GM23338 (cell line): ENCODE measurements around the gene NPL. TPM values are rescaled to one million over a fixed set of nuclear protein-coding genes. Genes with fewer than 3 reads are reported as not detected.

Experiments
- ATAC-seq: fragments of 200-7000 bp; cut with Tn5 transposase; 3 replicates; pipeline ENCODE4 v1.9.1; 2020
- DNase-seq: peaks from one replicate; pipeline ENCODE4 v3.0.0-alpha.2; 2015; ENCODE audit warnings: low spot score
- H2AFZ ChIP-seq: fragments of 200-600 bp; sonication (generic); 2 replicates; pipeline ENCODE4 v1.8.0; 2016; ENCODE audit warnings: antibody characterized with exemption, mild to moderate bottlenecking, moderate library complexity
- H3F3A ChIP-seq: fragments of 200-600 bp; sonication (generic); replicated peaks from 2 replicates; pipeline ENCODE4 v1.8.0; 2017; ENCODE audit warnings: antibody characterized with exemption, mixed run types, low read depth
- H3K27ac ChIP-seq: fragments of 200-600 bp; sonication (generic); 2 replicates; pipeline ENCODE4 v1.6.1; 2016; ENCODE audit warnings: low read depth
- H3K27me3 ChIP-seq: fragments of 200-600 bp; sonication (generic); 2 replicates; pipeline ENCODE4 v1.8.0; 2016; ENCODE audit warnings: mild to moderate bottlenecking, mixed run types, moderate library complexity; ENCODE audit not compliant: insufficient read depth
- H3K36me3 ChIP-seq: fragments of 200-600 bp; sonication (generic); 2 replicates; pipeline ENCODE4 v1.8.0; 2016; ENCODE audit warnings: mild to moderate bottlenecking; ENCODE audit not compliant: insufficient read depth
- H3K4me1 ChIP-seq: fragments of 200-600 bp; sonication (generic); 2 replicates; pipeline ENCODE4 v1.8.0; 2016; ENCODE audit warnings: mild to moderate bottlenecking, moderate library complexity; ENCODE audit not compliant: insufficient read depth
- H3K4me2 ChIP-seq: fragments of 200-600 bp; sonication (generic); 2 replicates; pipeline ENCODE4 v1.7.1; 2017; ENCODE audit warnings: mixed run types
- H3K4me3 ChIP-seq: fragments of 200-600 bp; sonication (generic); 2 replicates; pipeline ENCODE4 v1.6.1; 2016; ENCODE audit warnings: mixed run types
- H3K79me2 ChIP-seq: fragments of 200-600 bp; sonication (generic); replicated peaks from 2 replicates; pipeline ENCODE4 v1.8.0; 2017; ENCODE audit warnings: mild to moderate bottlenecking; ENCODE audit not compliant: insufficient read depth
- H3K9me2 ChIP-seq: fragments of 200-600 bp; sonication (generic); 2 replicates; pipeline ENCODE4 v1.8.0; 2017; ENCODE audit not compliant: insufficient read depth
- H4K20me1 ChIP-seq: fragments of 200-600 bp; sonication (generic); replicated peaks from 2 replicates; pipeline ENCODE4 v1.8.0; 2017; ENCODE audit warnings: mild to moderate bottlenecking; ENCODE audit not compliant: insufficient read depth
- H3K27ac Mint-ChIP-seq: 2 replicates; pipeline ENCODE4 v1.8.0; 2020; ENCODE audit warnings: inconsistent platforms, mild to moderate bottlenecking, moderate library complexity, mixed read lengths
- H3K27me3 Mint-ChIP-seq: 3 replicates; pipeline ENCODE4 v1.8.0; 2022; ENCODE audit warnings: low read depth, mild to moderate bottlenecking, moderate library complexity, mixed read lengths, inconsistent platforms; ENCODE audit not compliant: insufficient read depth, poor library complexity
- H3K36me3 Mint-ChIP-seq: 3 replicates; pipeline ENCODE4 v1.8.0; 2021; ENCODE audit warnings: low read depth, mild to moderate bottlenecking, inconsistent platforms, moderate library complexity, mixed read lengths
- H3K4me1 Mint-ChIP-seq: 3 replicates; pipeline ENCODE4 v1.8.0; 2020; ENCODE audit warnings: mild to moderate bottlenecking, inconsistent platforms, mixed read lengths
- H3K4me3 Mint-ChIP-seq: 3 replicates; pipeline ENCODE4 v1.8.0; 2021; ENCODE audit warnings: moderate library complexity, mild to moderate bottlenecking, inconsistent platforms, mixed read lengths
- H3K9me3 Mint-ChIP-seq: 3 replicates; pipeline ENCODE4 v1.8.0; 2020; ENCODE audit warnings: moderate library complexity, mild to moderate bottlenecking, inconsistent platforms, mixed read lengths
- CREB1 ChIP-seq: fragments of 250-450 bp; sonication (Bioruptor Pico); IDR thresholded peaks from 2 replicates; pipeline ENCODE4 v1.5.0; 2020; ENCODE audit warnings: low read depth, mild to moderate bottlenecking, moderate library complexity
- CTCF ChIP-seq, 2 experiments: fragments of 200-600 bp in 1 of 2; sonication (generic) in 1 of 2; conservative IDR thresholded peaks; 2 replicates each; pipeline versions ENCODE4 v1.5.1 to v1.6.1; 2016 to 2017; ENCODE audit warnings: antibody characterized with exemption in 2 of 2, low read depth in 2 of 2, mild to moderate bottlenecking in 2 of 2, moderate library complexity in 1 of 2
- ETS1 ChIP-seq: IDR thresholded peaks from 2 replicates; pipeline ENCODE4 v1.6.1; 2016; ENCODE audit warnings: antibody characterized with exemption
- EZH2 ChIP-seq: fragments of 200-600 bp; sonication (generic); IDR thresholded peaks from one replicate; pipeline ENCODE4 v1.8.0; 2017; ENCODE audit warnings: antibody characterized with exemption, mild to moderate bottlenecking, low read depth; ENCODE audit not compliant: unreplicated experiment
- EZH2phosphoT487 ChIP-seq: fragments of 200-600 bp; sonication (generic); IDR thresholded peaks from one replicate; pipeline ENCODE4 v1.8.1; 2018; ENCODE audit warnings: antibody characterized with exemption; ENCODE audit not compliant: unreplicated experiment
- JUNB ChIP-seq: IDR thresholded peaks from one replicate; pipeline ENCODE4 v1.6.1; 2016; ENCODE audit warnings: antibody characterized with exemption; ENCODE audit not compliant: unreplicated experiment
- NANOG ChIP-seq: IDR thresholded peaks from 2 replicates; pipeline ENCODE4 v1.6.1; 2016; ENCODE audit warnings: antibody characterized with exemption, borderline replicate concordance
- POLR2AphosphoS5 ChIP-seq: IDR thresholded peaks from 2 replicates; pipeline ENCODE4 v1.6.1; 2016; ENCODE audit warnings: antibody characterized with exemption, low read depth
- REST ChIP-seq: IDR thresholded peaks from one replicate; pipeline ENCODE4 v1.6.1; 2018; ENCODE audit warnings: antibody characterized with exemption; ENCODE audit not compliant: unreplicated experiment
- STAT1 ChIP-seq: IDR thresholded peaks from one replicate; pipeline ENCODE4 v1.6.1; 2016; ENCODE audit warnings: antibody characterized with exemption; ENCODE audit not compliant: unreplicated experiment
- ZNF114 ChIP-seq: fragments of 250-450 bp; sonication (Bioruptor Pico); IDR thresholded peaks from 2 replicates; pipeline ENCODE4 v1.5.0; 2020; ENCODE audit warnings: mild to moderate bottlenecking, moderate library complexity
- ZNF331 ChIP-seq: fragments of 250-450 bp; sonication (Bioruptor Pico); IDR thresholded peaks from 2 replicates; pipeline ENCODE4 v1.5.0; 2020; ENCODE audit warnings: low read depth, mild to moderate bottlenecking, moderate library complexity
- polyA plus RNA-seq: library from polyadenylated mRNA; unstranded; fragments of >200 nt; fragmentation: Nextera tagmentation; extraction: Ambion mirVana; gene quantifications from 2 replicates; pipeline ENCODE4 v1.2.1, GENCODE V29; 2016
- total RNA-seq: library from RNA; depleted of rRNA; stranded (reverse); fragments of >200 nt; shearing (Covaris generic); gene quantifications from 2 replicates; pipeline ENCODE4 v1.2.3, GENCODE V29; 2014
- TF ChIP-seq, protein P1 (sequence below): fragments of 250-450 bp; sonication (Bioruptor Pico); IDR thresholded peaks from 2 replicates; pipeline ENCODE4 v1.5.0; 2020; ENCODE audit warnings: mild to moderate bottlenecking, moderate library complexity

Gene NPL
- total and polyA plus RNA-seq, 2 experiments from 2014 or later, result 2.4 to 2.8 TPM

DNA sequence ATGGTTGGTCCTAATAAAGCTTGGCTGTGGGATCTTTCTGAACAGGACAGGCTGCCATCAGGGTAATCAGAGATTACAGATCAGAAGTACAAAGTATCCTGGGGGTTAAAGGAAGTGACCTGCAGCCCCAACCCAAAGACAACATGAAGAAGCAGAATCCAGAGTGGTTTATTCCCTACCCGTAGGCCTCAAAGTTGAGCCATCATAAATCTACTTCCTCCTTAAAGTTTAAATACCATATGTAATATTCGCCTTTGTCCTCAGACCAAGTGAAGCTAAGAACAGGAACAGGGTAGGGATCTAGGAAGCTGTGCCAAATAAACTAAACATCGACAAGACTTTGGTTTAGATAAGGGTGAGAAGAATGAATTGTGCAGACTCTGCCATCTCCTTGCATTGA is 33.6 kb downstream of the NPL start:
- TF ChIP-seq ZNF331 (CRISPR knock-in tag) (no peak), STAT1 (no peak), ETS1 (no peak), ZNF114 (no peak), CTCF (conservative IDR thresholded peaks at IDR 0.05; ENCODE audit: low read depth in 2 of 2) (no peak), REST (no peak), NANOG (no peak), POLR2AphosphoS5 (no peak), CREB1 (no peak), JUNB (no peak), EZH2 (no peak), EZH2phosphoT487 (no peak)
- TF ChIP-seq, protein P1, sequence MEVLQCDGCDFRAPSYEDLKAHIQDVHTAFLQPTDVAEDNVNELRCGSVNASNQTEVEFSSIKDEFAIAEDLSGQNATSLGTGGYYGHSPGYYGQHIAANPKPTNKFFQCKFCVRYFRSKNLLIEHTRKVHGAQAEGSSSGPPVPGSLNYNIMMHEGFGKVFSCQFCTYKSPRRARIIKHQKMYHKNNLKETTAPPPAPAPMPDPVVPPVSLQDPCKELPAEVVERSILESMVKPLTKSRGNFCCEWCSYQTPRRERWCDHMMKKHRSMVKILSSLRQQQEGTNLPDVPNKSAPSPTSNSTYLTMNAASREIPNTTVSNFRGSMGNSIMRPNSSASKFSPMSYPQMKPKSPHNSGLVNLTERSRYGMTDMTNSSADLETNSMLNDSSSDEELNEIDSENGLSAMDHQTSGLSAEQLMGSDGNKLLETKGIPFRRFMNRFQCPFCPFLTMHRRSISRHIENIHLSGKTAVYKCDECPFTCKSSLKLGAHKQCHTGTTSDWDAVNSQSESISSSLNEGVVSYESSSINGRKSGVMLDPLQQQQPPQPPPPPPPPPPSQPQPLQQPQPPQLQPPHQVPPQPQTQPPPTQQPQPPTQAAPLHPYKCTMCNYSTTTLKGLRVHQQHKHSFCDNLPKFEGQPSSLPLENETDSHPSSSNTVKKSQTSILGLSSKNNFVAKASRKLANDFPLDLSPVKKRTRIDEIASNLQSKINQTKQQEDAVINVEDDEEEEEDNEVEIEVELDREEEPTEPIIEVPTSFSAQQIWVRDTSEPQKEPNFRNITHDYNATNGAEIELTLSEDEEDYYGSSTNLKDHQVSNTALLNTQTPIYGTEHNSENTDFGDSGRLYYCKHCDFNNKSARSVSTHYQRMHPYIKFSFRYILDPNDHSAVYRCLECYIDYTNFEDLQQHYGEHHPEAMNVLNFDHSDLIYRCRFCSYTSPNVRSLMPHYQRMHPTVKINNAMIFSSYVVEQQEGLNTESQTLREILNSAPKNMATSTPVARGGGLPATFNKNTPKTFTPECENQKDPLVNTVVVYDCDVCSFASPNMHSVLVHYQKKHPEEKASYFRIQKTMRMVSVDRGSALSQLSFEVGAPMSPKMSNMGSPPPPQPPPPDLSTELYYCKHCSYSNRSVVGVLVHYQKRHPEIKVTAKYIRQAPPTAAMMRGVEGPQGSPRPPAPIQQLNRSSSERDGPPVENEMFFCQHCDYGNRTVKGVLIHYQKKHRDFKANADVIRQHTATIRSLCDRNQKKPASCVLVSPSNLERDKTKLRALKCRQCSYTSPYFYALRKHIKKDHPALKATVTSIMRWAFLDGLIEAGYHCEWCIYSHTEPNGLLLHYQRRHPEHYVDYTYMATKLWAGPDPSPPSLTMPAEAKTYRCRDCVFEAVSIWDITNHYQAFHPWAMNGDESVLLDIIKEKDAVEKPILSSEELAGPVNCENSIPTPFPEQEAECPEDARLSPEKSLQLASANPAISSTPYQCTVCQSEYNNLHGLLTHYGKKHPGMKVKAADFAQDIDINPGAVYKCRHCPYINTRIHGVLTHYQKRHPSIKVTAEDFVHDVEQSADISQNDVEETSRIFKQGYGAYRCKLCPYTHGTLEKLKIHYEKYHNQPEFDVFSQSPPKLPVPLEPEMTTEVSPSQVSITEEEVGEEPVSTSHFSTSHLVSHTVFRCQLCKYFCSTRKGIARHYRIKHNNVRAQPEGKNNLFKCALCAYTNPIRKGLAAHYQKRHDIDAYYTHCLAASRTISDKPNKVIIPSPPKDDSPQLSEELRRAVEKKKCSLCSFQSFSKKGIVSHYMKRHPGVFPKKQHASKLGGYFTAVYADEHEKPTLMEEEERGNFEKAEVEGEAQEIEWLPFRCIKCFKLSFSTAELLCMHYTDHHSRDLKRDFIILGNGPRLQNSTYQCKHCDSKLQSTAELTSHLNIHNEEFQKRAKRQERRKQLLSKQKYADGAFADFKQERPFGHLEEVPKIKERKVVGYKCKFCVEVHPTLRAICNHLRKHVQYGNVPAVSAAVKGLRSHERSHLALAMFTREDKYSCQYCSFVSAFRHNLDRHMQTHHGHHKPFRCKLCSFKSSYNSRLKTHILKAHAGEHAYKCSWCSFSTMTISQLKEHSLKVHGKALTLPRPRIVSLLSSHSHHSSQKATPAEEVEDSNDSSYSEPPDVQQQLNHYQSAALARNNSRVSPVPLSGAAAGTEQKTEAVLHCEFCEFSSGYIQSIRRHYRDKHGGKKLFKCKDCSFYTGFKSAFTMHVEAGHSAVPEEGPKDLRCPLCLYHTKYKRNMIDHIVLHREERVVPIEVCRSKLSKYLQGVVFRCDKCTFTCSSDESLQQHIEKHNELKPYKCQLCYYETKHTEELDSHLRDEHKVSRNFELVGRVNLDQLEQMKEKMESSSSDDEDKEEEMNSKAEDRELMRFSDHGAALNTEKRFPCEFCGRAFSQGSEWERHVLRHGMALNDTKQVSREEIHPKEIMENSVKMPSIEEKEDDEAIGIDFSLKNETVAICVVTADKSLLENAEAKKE, result no peak
- peaks cover 5% of the 10 kb centered on the region; the same call in 2 of the 3 replicates for H3K4me1 Mint-ChIP-seq
- no peaks in the 10 kb centered on the region for H4K20me1 ChIP-seq

More for the DNA sequence above, 33.6 kb downstream of the NPL start:
- DNase-seq (no peak), ATAC-seq (no peak)
- no peaks in the 10 kb centered on the region for H3F3A ChIP-seq
- H3K27me3 ChIP-seq, result no peaks in the 10 kb centered on the region
- Mint-ChIP-seq H3K36me3 (no peaks in the 10 kb centered on the region), H3K9me3 (no peaks in the 10 kb centered on the region), H3K27ac (no peak overlapping the region), H3K27me3 (no peaks in the 10 kb centered on the region), H3K4me3 (no peak overlapping the region)
- no peak overlapping the region for H2AFZ ChIP-seq
- no peak overlapping the region for H3K27ac ChIP-seq
- H3K9me2 ChIP-seq, result no peaks in the 10 kb centered on the region; the same call in 1 of the 2 replicates
- H3K4me3 ChIP-seq, result no peak overlapping the region
- no peaks in the 10 kb centered on the region for H3K4me1 ChIP-seq
- H3K36me3 ChIP-seq, result no peaks in the 10 kb centered on the region
- H3K4me2 ChIP-seq, result no peak overlapping the region
- H3K79me2 ChIP-seq, result no peaks in the 10 kb centered on the region
